ENCODE measurements around the gene ORC6. TPM values are rescaled to one million over a fixed set of nuclear protein-coding genes. Genes with fewer than 3 reads are reported as not detected.

Gene ORC6
- total and polyA plus RNA-seq, 10 of the 15 experiments (the other 5 are each of a cell fraction or from before 2014, with no cell fraction given), result 25.7 to 88.5 (median 49.1) TPM

DNA sequence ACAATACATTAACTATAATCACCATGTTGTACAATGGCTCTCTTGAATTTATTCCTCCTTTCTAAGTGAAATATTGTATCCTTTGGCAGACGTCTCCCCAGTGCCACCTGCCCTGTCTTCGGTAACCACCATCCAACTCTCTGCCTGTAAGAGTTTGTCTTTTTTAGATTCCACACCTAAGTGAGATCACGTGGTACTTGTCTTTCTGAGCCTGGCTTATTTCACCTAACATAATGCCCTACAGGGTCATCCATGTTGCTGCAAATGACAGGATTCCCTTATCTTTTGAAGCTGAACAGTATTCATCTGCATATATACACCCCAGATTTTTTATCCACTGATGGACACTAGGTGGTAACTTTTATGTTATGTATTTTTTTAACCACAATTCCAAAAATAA is 24.2 kb downstream of the ORC6 start (continued):
- TF ChIP-seq KLF5 (IDR thresholded peaks at IDR 0.05; ENCODE audit: partially characterized antibody) (no peak), SMARCA5 (IDR thresholded peaks at IDR 0.05) (no peak), NR2F1 (conservative IDR thresholded peaks at IDR 0.05) (no peak), CREM (IDR thresholded peaks at IDR 0.05; ENCODE audit: low read depth) (no peak), TAF1 (IDR thresholded peaks at IDR 0.05; ENCODE audit: borderline replicate concordance, low read depth, low read length) (no peak), ZNF217 (IDR thresholded peaks at IDR 0.05) (no peak), MEF2A (IDR thresholded peaks at IDR 0.05; ENCODE audit: insufficient read depth, low read depth, low read length) (no peak), IKZF1 (conservative IDR thresholded peaks at IDR 0.05) (no peak)
- TF ChIP-seq, protein P1, sequence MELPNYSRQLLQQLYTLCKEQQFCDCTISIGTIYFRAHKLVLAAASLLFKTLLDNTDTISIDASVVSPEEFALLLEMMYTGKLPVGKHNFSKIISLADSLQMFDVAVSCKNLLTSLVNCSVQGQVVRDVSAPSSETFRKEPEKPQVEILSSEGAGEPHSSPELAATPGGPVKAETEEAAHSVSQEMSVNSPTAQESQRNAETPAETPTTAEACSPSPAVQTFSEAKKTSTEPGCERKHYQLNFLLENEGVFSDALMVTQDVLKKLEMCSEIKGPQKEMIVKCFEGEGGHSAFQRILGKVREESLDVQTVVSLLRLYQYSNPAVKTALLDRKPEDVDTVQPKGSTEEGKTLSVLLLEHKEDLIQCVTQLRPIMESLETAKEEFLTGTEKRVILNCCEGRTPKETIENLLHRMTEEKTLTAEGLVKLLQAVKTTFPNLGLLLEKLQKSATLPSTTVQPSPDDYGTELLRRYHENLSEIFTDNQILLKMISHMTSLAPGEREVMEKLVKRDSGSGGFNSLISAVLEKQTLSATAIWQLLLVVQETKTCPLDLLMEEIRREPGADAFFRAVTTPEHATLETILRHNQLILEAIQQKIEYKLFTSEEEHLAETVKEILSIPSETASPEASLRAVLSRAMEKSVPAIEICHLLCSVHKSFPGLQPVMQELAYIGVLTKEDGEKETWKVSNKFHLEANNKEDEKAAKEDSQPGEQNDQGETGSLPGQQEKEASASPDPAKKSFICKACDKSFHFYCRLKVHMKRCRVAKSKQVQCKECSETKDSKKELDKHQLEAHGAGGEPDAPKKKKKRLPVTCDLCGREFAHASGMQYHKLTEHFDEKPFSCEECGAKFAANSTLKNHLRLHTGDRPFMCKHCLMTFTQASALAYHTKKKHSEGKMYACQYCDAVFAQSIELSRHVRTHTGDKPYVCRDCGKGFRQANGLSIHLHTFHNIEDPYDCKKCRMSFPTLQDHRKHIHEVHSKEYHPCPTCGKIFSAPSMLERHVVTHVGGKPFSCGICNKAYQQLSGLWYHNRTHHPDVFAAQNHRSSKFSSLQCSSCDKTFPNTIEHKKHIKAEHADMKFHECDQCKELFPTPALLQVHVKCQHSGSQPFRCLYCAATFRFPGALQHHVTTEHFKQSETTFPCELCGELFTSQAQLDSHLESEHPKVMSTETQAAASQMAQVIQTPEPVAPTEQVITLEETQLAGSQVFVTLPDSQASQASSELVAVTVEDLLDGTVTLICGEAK (IDR thresholded peaks at IDR 0.05; ENCODE audit: borderline replicate concordance), result no peak
- TF ChIP-seq, protein P2, sequence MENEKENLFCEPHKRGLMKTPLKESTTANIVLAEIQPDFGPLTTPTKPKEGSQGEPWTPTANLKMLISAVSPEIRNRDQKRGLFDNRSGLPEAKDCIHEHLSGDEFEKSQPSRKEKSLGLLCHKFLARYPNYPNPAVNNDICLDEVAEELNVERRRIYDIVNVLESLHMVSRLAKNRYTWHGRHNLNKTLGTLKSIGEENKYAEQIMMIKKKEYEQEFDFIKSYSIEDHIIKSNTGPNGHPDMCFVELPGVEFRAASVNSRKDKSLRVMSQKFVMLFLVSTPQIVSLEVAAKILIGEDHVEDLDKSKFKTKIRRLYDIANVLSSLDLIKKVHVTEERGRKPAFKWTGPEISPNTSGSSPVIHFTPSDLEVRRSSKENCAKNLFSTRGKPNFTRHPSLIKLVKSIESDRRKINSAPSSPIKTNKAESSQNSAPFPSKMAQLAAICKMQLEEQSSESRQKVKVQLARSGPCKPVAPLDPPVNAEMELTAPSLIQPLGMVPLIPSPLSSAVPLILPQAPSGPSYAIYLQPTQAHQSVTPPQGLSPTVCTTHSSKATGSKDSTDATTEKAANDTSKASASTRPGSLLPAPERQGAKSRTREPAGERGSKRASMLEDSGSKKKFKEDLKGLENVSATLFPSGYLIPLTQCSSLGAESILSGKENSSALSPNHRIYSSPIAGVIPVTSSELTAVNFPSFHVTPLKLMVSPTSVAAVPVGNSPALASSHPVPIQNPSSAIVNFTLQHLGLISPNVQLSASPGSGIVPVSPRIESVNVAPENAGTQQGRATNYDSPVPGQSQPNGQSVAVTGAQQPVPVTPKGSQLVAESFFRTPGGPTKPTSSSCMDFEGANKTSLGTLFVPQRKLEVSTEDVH (IDR thresholded peaks at IDR 0.05; ENCODE audit: low read depth, partially characterized antibody), result no peak

All from GM12878 (cell line).